IMR-90 (cell line): ENCODE data around the gene CACNA2D4.

Experiments used
- MAFK ChIP-seq: IDR thresholded peaks from 2 replicates; pipeline ENCODE4 v1.6.1; 2012; ENCODE audit warnings: low read depth, low read length, improper control_type of control experiment
- POLR2A ChIP-seq: IDR thresholded peaks from 2 replicates; pipeline ENCODE4 v1.6.1; 2012; ENCODE audit warnings: mild to moderate bottlenecking, low read depth, low read length
- RAD21 ChIP-seq: IDR thresholded peaks from 2 replicates; pipeline ENCODE4 v1.6.1; 2012; ENCODE audit warnings: low read length, improper control_type of control experiment
- TF ChIP-seq, protein P1 (sequence below): conservative IDR thresholded peaks from 2 replicates; pipeline ENCODE4 v1.5.1; 2012; ENCODE audit warnings: mild to moderate bottlenecking, low read depth, low read length, improper control_type of control experiment
- TF ChIP-seq, protein P2 (sequence below): fragments of 150-350 bp; IDR thresholded peaks from 2 replicates; pipeline ENCODE4 v1.6.1; 2017; ENCODE audit warnings: mild to moderate bottlenecking, antibody characterized with exemption, low read length, low read depth

DNA sequence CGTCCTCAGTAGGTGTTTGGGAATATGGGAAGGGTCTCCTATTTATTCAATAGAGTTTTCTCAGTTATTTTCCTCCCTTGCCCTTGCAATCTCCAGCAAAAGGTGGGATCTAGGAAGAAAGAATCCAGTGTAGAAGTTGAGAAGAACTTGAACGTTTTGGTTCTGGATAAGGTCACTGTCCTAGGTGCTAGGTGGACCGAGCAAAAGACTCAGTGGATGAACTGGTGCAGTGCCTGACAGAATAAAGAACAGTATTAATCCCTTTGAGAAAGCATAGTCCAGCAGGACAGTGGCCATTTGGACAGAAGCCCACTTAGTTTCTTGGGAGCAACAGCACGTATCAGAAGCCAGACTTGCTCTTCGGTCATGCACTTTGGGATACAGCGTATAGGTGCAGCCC, 130.7 kb downstream of the CACNA2D4 start:
- TF ChIP-seq, protein P1, sequence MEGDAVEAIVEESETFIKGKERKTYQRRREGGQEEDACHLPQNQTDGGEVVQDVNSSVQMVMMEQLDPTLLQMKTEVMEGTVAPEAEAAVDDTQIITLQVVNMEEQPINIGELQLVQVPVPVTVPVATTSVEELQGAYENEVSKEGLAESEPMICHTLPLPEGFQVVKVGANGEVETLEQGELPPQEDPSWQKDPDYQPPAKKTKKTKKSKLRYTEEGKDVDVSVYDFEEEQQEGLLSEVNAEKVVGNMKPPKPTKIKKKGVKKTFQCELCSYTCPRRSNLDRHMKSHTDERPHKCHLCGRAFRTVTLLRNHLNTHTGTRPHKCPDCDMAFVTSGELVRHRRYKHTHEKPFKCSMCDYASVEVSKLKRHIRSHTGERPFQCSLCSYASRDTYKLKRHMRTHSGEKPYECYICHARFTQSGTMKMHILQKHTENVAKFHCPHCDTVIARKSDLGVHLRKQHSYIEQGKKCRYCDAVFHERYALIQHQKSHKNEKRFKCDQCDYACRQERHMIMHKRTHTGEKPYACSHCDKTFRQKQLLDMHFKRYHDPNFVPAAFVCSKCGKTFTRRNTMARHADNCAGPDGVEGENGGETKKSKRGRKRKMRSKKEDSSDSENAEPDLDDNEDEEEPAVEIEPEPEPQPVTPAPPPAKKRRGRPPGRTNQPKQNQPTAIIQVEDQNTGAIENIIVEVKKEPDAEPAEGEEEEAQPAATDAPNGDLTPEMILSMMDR: no peak
- TF ChIP-seq, protein P2, sequence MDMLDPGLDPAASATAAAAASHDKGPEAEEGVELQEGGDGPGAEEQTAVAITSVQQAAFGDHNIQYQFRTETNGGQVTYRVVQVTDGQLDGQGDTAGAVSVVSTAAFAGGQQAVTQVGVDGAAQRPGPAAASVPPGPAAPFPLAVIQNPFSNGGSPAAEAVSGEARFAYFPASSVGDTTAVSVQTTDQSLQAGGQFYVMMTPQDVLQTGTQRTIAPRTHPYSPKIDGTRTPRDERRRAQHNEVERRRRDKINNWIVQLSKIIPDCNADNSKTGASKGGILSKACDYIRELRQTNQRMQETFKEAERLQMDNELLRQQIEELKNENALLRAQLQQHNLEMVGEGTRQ: no peak
- TF ChIP-seq POLR2A: no peak
- no peak for TF ChIP-seq RAD21
- TF ChIP-seq MAFK: no peak
